ENCODE data around the gene FCGR3B.
"Not testable (repeated sequence)": the region's sequence is repeated elsewhere in the genome, so short reads cannot be mapped to it uniquely, and the experiment has no call there.

FCGR3B gene

DNA sequence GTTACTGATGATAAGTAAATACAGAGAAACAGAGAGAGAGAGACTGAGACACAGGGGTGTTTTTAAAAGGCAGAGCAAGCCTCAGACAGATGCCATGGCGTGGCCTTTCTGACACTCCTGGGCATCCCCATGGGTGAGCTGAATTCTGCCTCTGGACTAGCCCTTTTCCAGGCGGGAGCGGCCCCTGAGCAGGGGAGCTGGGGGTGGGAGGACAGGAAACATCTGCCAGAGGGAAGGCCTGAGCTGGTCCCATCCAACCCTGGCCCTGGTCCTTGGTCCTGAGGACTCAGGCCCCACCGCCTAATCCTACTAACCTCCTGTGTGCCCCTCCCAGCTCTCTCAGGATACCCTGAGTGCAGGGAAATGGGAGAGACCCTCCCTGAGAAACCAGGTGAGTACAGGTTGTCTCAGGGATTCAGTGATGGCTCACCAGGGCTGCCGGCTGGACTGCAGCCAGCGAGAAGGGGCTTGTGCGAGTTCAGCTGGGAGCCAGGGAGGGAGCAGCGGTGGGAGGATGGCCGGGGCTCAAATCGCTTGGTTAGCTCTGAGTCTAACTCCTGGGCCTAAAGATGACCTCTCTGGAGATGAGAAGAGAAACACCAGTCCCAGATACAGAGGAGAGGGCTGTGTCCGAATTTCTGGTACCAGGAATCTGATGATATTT is 37.8 kb downstream of the FCGR3B start:
- H3K9me2 ChIP-seq (replicated peaks; ENCODE audit: control insufficient read depth, low read length); H3K36me3 ChIP-seq (ENCODE audit: control insufficient read depth, low read length); H3K4me1 ChIP-seq (ENCODE audit: control insufficient read depth, low read length); H3K27ac ChIP-seq (ENCODE audit: low read depth, low read length); H3K9me3 ChIP-seq (ENCODE audit: control insufficient read depth, insufficient read depth, low read length); H3K79me2 ChIP-seq (ENCODE audit: control insufficient read depth, low read length); H4K20me1 ChIP-seq (ENCODE audit: control insufficient read depth, insufficient read depth, low read depth, low read length); H3F3A ChIP-seq (ENCODE audit: control insufficient read depth, insufficient read depth); H3K4me2 ChIP-seq (ENCODE audit: low read length); H3K27me3 ChIP-seq (ENCODE audit: control insufficient read depth, low read length); H3K4me3 ChIP-seq (ENCODE audit: low read length): not testable (repeated sequence)

DNA sequence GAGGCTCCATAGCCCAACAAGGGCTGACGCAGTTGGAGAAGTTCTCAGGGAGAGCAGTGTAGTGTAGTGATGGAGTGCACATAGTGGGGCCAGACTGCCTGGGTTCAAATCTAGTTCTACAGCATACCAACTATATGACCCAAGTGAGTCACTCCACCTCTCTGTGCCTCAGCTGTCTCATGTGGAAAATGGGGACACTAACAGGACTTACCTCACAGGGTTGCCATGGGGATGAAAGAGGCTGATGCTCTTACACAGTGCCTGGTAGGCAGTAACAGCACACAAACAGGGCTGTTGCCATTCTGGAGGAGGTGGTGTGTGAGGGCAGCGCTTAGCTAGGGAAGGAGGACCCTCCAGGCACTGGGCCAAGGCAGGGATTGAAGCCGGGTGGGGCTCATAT is 38.4 kb downstream of the FCGR3B start:
- not testable (repeated sequence) for H3K36me3 ChIP-seq (ENCODE audit: control insufficient read depth, low read length); H3F3A ChIP-seq (ENCODE audit: control insufficient read depth, insufficient read depth); H3K79me2 ChIP-seq (ENCODE audit: control insufficient read depth, low read length); H3K4me3 ChIP-seq (ENCODE audit: low read length); H3K4me1 ChIP-seq (ENCODE audit: control insufficient read depth, low read length); H3K4me2 ChIP-seq (ENCODE audit: low read length); H3K27me3 ChIP-seq (ENCODE audit: control insufficient read depth, low read length); H3K27ac ChIP-seq (ENCODE audit: low read depth, low read length); H3K9me2 ChIP-seq (replicated peaks; ENCODE audit: control insufficient read depth, low read length); H3K9me3 ChIP-seq (ENCODE audit: control insufficient read depth, insufficient read depth, low read length); H4K20me1 ChIP-seq (ENCODE audit: control insufficient read depth, insufficient read depth, low read depth, low read length)

DNA sequence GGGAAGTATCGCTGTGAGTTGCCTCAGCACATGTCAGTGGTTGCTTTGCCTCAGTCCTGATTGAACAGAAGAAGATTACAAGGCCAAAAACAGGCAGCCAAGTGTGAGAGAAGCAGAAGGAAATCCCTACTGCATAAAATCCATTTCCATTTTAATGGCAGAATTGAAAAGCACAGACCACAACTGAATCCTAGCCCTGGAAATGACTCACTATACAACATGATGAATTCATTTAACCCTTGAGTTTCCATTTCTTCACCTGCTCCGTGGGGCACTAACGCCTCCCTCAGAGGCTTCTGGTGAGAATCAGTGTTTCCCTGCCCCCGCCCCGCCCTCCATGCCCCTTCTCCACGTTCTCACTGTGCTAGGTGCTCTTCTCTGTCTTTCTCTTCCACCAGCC is 41.1 kb downstream of the FCGR3B start:
- H3F3A ChIP-seq (ENCODE audit: control insufficient read depth, insufficient read depth); H3K36me3 ChIP-seq (ENCODE audit: control insufficient read depth, low read length); H3K27ac ChIP-seq (ENCODE audit: low read depth, low read length); H3K79me2 ChIP-seq (ENCODE audit: control insufficient read depth, low read length); H3K9me2 ChIP-seq (replicated peaks; ENCODE audit: control insufficient read depth, low read length); H3K4me2 ChIP-seq (ENCODE audit: low read length); H3K9me3 ChIP-seq (ENCODE audit: control insufficient read depth, insufficient read depth, low read length); H3K4me3 ChIP-seq (ENCODE audit: low read length); H4K20me1 ChIP-seq (ENCODE audit: control insufficient read depth, insufficient read depth, low read depth, low read length); H3K4me1 ChIP-seq (ENCODE audit: control insufficient read depth, low read length); H3K27me3 ChIP-seq (ENCODE audit: control insufficient read depth, low read length): not testable (repeated sequence)

DNA sequence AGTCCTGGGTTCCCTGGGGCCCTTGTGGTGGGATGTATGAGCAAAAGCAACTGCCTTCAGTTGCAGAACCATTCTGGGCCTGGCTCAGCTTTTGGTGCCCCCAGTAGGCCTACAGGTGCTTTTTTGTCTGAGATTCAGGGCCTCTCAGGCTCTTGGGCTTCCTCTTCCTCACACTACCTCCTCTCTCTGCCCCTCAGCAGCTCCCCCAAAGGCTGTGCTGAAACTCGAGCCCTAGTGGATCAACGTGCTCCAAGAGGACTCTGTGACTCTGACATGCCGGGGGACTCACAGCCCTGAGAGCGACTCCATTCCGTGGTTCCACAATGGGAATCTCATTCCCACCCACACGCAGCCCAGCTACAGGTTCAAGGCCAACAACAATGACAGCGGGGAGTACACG is 41.6 kb downstream of the FCGR3B start:
- H3K27me3 ChIP-seq (ENCODE audit: control insufficient read depth, low read length); H3K9me3 ChIP-seq (ENCODE audit: control insufficient read depth, insufficient read depth, low read length); H3K79me2 ChIP-seq (ENCODE audit: control insufficient read depth, low read length); H3K4me2 ChIP-seq (ENCODE audit: low read length); H3F3A ChIP-seq (ENCODE audit: control insufficient read depth, insufficient read depth); H3K4me3 ChIP-seq (ENCODE audit: low read length); H4K20me1 ChIP-seq (ENCODE audit: control insufficient read depth, insufficient read depth, low read depth, low read length); H3K4me1 ChIP-seq (ENCODE audit: control insufficient read depth, low read length); H3K9me2 ChIP-seq (replicated peaks; ENCODE audit: control insufficient read depth, low read length); H3K36me3 ChIP-seq (ENCODE audit: control insufficient read depth, low read length); H3K27ac ChIP-seq (ENCODE audit: low read depth, low read length): not testable (repeated sequence)

DNA sequence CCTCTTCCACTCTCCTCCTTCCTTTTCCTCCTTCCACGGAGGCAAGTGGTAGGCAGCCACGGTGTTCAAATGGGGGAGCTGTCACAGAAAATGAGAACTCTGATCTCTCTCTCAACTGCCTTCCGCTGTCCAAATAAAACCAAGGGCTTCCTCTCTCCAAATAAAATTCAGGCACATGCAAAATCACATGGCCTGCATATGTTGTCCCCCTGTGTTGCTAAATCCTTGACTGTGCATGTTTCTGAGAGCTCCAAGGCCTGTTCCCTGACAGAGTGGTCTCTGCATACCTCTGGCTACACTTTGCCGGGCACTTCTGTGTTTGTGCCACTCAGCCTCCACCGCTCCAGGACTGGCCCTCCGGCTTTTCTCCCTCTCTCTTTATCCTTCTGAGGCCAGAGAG is 42.4 kb downstream of the FCGR3B start:
- H3K36me3 ChIP-seq (ENCODE audit: control insufficient read depth, low read length); H3K4me2 ChIP-seq (ENCODE audit: low read length); H3K27ac ChIP-seq (ENCODE audit: low read depth, low read length); H3F3A ChIP-seq (ENCODE audit: control insufficient read depth, insufficient read depth); H3K9me3 ChIP-seq (ENCODE audit: control insufficient read depth, insufficient read depth, low read length); H3K4me1 ChIP-seq (ENCODE audit: control insufficient read depth, low read length); H4K20me1 ChIP-seq (ENCODE audit: control insufficient read depth, insufficient read depth, low read depth, low read length); H3K79me2 ChIP-seq (ENCODE audit: control insufficient read depth, low read length); H3K4me3 ChIP-seq (ENCODE audit: low read length); H3K9me2 ChIP-seq (replicated peaks; ENCODE audit: control insufficient read depth, low read length); H3K27me3 ChIP-seq (ENCODE audit: control insufficient read depth, low read length): not testable (repeated sequence)

DNA sequence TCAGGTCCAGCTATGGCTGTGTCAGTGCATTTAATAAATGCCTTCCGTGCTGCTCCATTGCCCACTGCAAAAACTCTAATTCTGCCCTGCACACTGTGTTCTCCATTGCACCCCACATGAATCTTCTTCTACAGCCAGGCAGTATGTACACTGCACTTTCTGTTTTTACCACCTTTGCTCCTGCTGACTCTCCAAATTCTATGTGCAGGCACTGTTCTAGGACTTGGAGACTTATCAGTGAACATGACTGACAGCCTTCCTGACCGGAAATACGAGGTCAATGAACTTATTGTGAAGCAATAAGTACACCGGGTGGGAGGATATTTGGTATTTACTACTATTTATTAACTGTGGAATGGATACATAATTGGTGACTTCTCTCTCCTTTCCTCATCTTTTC is 48.1 kb downstream of the FCGR3B start:
- H3K4me1 ChIP-seq (ENCODE audit: control insufficient read depth, low read length); H3K4me3 ChIP-seq (ENCODE audit: low read length); H3K9me2 ChIP-seq (replicated peaks; ENCODE audit: control insufficient read depth, low read length); H3K9me3 ChIP-seq (ENCODE audit: control insufficient read depth, insufficient read depth, low read length); H3K4me2 ChIP-seq (ENCODE audit: low read length); H3K27ac ChIP-seq (ENCODE audit: low read depth, low read length); H3F3A ChIP-seq (ENCODE audit: control insufficient read depth, insufficient read depth); H3K36me3 ChIP-seq (ENCODE audit: control insufficient read depth, low read length); H3K27me3 ChIP-seq (ENCODE audit: control insufficient read depth, low read length); H3K79me2 ChIP-seq (ENCODE audit: control insufficient read depth, low read length); H4K20me1 ChIP-seq (ENCODE audit: control insufficient read depth, insufficient read depth, low read depth, low read length): not testable (repeated sequence)

DNA sequence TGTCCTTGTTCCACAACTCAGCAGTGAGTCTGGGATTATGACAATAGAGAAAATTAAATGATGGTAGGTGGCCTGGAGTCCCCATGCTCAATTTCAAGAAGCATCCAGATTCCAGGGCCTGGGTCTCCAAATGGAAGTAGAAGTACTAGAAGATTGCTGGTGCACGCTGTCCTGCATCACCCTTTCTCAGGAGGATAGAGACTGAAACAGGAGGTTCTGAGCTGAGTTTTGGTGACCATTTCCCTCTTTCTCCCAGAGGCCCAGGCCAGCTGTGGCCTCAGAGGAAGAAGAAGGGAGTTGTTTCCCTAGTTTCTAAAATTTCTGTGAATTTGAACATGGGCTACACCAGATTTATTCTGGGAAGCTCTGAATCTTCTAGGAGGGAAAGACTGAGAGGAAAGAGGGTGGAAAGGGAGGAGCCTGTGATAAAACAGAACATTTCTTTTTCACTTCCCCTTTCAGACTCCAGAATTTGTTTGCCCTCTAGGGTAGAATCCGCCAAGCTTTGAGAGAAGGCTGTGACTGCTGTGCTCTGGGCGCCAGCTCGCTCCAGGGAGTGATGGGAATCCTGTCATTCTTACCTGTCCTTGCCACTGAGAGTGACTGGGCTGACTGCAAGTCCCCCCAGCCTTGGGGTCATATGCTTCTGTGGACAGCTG is 50.0 kb downstream of the FCGR3B start:
- H3K4me3 ChIP-seq (ENCODE audit: low read length); H3F3A ChIP-seq (ENCODE audit: control insufficient read depth, insufficient read depth); H3K4me2 ChIP-seq (ENCODE audit: low read length); H3K79me2 ChIP-seq (ENCODE audit: control insufficient read depth, low read length); H4K20me1 ChIP-seq (ENCODE audit: control insufficient read depth, insufficient read depth, low read depth, low read length); H3K9me3 ChIP-seq (ENCODE audit: control insufficient read depth, insufficient read depth, low read length); H3K27ac ChIP-seq (ENCODE audit: low read depth, low read length); H3K27me3 ChIP-seq (ENCODE audit: control insufficient read depth, low read length); H3K36me3 ChIP-seq (ENCODE audit: control insufficient read depth, low read length); H3K4me1 ChIP-seq (ENCODE audit: control insufficient read depth, low read length); H3K9me2 ChIP-seq (replicated peaks; ENCODE audit: control insufficient read depth, low read length): not testable (repeated sequence)

DNA sequence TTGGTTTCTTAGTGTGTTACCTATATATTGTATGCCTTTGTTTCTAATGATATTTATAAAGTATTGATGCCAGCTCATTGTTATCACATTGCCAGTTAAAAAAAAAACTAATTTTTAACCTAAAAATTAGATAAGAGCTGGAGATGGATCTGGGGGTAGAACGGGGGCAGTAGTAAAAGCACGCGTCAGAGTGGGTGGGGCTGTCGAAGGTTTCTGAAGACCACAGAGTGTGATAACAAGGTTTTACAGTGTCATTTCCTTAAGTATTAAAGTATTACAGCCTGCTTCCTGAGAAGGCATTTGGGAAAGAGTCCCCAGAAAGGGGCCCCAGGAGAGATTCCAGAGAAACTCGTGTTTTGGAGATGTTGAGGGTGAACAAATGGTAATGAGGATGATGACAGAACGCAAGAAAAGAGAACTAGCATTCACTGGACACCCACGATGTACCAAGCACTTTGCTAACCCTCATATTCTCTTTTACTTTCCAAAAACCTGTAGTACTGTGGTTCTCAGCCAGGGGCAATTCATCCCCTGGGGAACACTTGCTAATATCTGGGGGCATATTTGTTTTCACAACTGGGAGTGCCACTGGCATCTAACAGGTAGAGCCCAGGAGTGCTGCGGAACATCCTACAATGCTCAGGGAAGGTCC is 51.0 kb downstream of the FCGR3B start:
- not testable (repeated sequence) for H3K9me2 ChIP-seq (replicated peaks; ENCODE audit: control insufficient read depth, low read length); H3K27ac ChIP-seq (ENCODE audit: low read depth, low read length); H3K36me3 ChIP-seq (ENCODE audit: control insufficient read depth, low read length); H3K27me3 ChIP-seq (ENCODE audit: control insufficient read depth, low read length); H3K4me1 ChIP-seq (ENCODE audit: control insufficient read depth, low read length); H3F3A ChIP-seq (ENCODE audit: control insufficient read depth, insufficient read depth); H3K4me2 ChIP-seq (ENCODE audit: low read length); H4K20me1 ChIP-seq (ENCODE audit: control insufficient read depth, insufficient read depth, low read depth, low read length); H3K79me2 ChIP-seq (ENCODE audit: control insufficient read depth, low read length); H3K4me3 ChIP-seq (ENCODE audit: low read length); H3K9me3 ChIP-seq (ENCODE audit: control insufficient read depth, insufficient read depth, low read length)

All from DOHH2 (cell line).